PC-3 (cell line): Measurements from ENCODE around the gene KLHL12.

Experiments used
- CTCF ChIP-seq: fragments of 300-600 bp; sonication (generic); conservative IDR thresholded peaks from 2 replicates; pipeline ENCODE4 v1.5.1; 2017; ENCODE audit warnings: antibody characterized with exemption, low read depth, mild to moderate bottlenecking, low read length
- EZH2 ChIP-seq: fragments of 300-600 bp; sonication (generic); IDR thresholded peaks from one replicate; pipeline ENCODE4 v1.6.1; 2017; ENCODE audit warnings: antibody characterized with exemption, mild to moderate bottlenecking, low read length; ENCODE audit not compliant: unreplicated experiment
- EZH2phosphoT487 ChIP-seq: fragments of 300-600 bp; sonication (generic); IDR thresholded peaks from 2 replicates; pipeline ENCODE4 v1.6.1; 2018; ENCODE audit warnings: mild to moderate bottlenecking, antibody characterized with exemption, low read length, borderline replicate concordance

- TF ChIP-seq CTCF (no peak), EZH2phosphoT487 (no peak), EZH2 (no peak)
Measured at GRCh38 chr1:202935844-202936243, 8.8 kb upstream of the KLHL12 start.
